Breast epithelium (tissue), 4 donors: Measurements from ENCODE around the gene SRRM4. TPM values are rescaled to one million over a fixed set of nuclear protein-coding genes. Genes with fewer than 3 reads are reported as not detected.

Source experiments
- DNase-seq, 2 donors: peaks; one replicate each; pipeline ENCODE4 v3.0.0-alpha.2; 2019; ENCODE audit warnings: low spot score in 2 of 2
- H3K27ac ChIP-seq, 2 donors: fragments of 200-600 bp; sonication (generic) in 1 of 2; one replicate each; pipeline ENCODE4 v1.5.1; 2016 to 2019; ENCODE audit warnings: mild to moderate bottlenecking in 1 of 2
- H3K27me3 ChIP-seq, 2 donors: fragments of 200-600 bp; sonication (generic) in 1 of 2; one replicate each; pipeline versions ENCODE4 v1.5.1 to v1.6.0; 2017 to 2019; ENCODE audit warnings: control low read depth in 1 of 2, mild to moderate bottlenecking in 1 of 2
- H3K36me3 ChIP-seq: fragments of 200-600 bp; one replicate; pipeline ENCODE4 v1.5.1; 2019
- H3K4me1 ChIP-seq, 2 donors: fragments of 200-600 bp; sonication (generic); one replicate each; pipeline ENCODE4 v1.5.1; 2016 to 2019; ENCODE audit warnings: control low read depth in 1 of 2
- H3K4me3 ChIP-seq, 3 donors: fragments of 200-600 bp; sonication (generic); 1 replicate in 2 of 3; 2 replicates in 1 of 3; pipeline ENCODE4 v1.5.1; 2016 to 2019; ENCODE audit warnings: mild to moderate bottlenecking in 3 of 3, moderate library complexity in 2 of 3
- H3K9me3 ChIP-seq, 2 donors: fragments of 200-600 bp; sonication (generic) in 1 of 2; one replicate each; pipeline ENCODE4 v1.5.1; 2016 to 2019; ENCODE audit warnings: control low read depth in 1 of 2
- CTCF ChIP-seq, 3 donors: fragments of 450-650 bp; IDR thresholded peaks; one replicate each; pipeline ENCODE4 v1.5.1; 2016 to 2017; ENCODE audit warnings: antibody characterized with exemption in 3 of 3, mild to moderate bottlenecking in 3 of 3, moderate library complexity in 3 of 3
- POLR2A ChIP-seq: fragments of 450-650 bp; IDR thresholded peaks from one replicate; pipeline ENCODE4 v1.6.1; 2016; ENCODE audit warnings: antibody characterized with exemption, mild to moderate bottlenecking, moderate library complexity
- POLR2AphosphoS5 ChIP-seq, 3 donors: sonication (generic); formaldehyde crosslinking; IDR thresholded peaks; one replicate each; pipeline ENCODE4 v1.6.1; 2017; ENCODE audit warnings: antibody characterized with exemption in 3 of 3
- intact Hi-C: fragments of 100-400 bp; cut with DNase I; formaldehyde crosslinking; loops from one replicate; pipeline ENCODE4 v1.15.1; 2023; ENCODE audit warnings: low total_unique reads
- total RNA-seq, 3 donors: library from RNA; depleted of rRNA; stranded (reverse); fragments of >200 nt; gene quantifications; one replicate each; pipeline ENCODE4 v1.1.0, GENCODE V29; 2016

SRRM4 gene
- total RNA-seq, 3 donors from 2014 or later, result not detected

GRCh38 chr12:119211884-119212283, 230.5 kb downstream of the SRRM4 start:
- no peaks in the 10 kb centered on the region for H3K36me3 ChIP-seq
- H3K27ac ChIP-seq, result no peak overlapping the region
- no peaks in the 10 kb centered on the region for H3K4me1 ChIP-seq
- no peaks in the 10 kb centered on the region for H3K27me3 ChIP-seq
- intact Hi-C loops, result no loop called here
- H3K4me3 ChIP-seq, result no peak overlapping the region
- DNase-seq, result no peak
- H3K9me3 ChIP-seq, result no peaks in the 10 kb centered on the region
- TF ChIP-seq POLR2AphosphoS5 (IDR thresholded peaks at IDR 0.05) (no peak), CTCF (IDR thresholded peaks at IDR 0.05) (no peak), POLR2A (no peak)

Other genes starting within 250 kb of the SRRM4 start
- gene HSPB8, start 197.4 kb downstream of the SRRM4 start, total RNA-seq, result 10 to 100 TPM; 19.3 to 44.5 (median 32.8) TPM